Keratinocyte (primary cell): ENCODE data around the gene UCHL5.

Experiments
- EZH2 ChIP-seq: IDR thresholded peaks from one replicate; pipeline ENCODE4 v1.6.1; 2012; ENCODE audit warnings: inconsistent platforms, mild to moderate bottlenecking, low read length, moderate library complexity
- TF ChIP-seq, protein P1 (sequence below), 3 experiments: IDR thresholded peaks in 1 of 3; conservative IDR thresholded peaks in 1 of 3; optimal IDR thresholded peaks in 1 of 3; 2 replicates in 2 of 3; 3 replicates in 1 of 3; pipeline versions ENCODE3 to v1.5.1; 2011; ENCODE audit warnings: low read length in 3 of 3, mild to moderate bottlenecking in 3 of 3, moderate library complexity in 2 of 3, control low read depth in 1 of 3, inconsistent platforms in 1 of 3; ENCODE audit not compliant: insufficient read depth in 2 of 3; ENCODE audit errors: extremely low read depth in 1 of 3

DNA sequence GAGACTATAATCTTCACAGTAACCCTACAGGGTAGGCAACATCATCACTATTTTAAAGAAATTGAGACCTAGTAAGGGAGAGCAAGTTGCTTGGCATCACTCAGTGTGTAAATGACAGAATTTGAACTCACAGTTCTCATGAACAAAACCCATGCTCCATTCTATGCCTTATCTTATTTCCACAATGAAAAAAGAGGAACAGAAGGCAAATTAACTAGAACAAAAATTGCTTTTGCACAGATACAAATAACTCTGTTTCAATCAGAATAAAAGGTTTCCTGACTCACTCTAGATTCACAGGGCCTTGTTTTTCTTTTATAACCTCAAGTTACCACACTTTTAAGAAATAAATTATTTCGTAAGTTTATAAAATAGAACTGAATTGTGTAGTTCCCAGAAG is 90.1 kb downstream of the UCHL5 start:
- TF ChIP-seq, protein P1, sequence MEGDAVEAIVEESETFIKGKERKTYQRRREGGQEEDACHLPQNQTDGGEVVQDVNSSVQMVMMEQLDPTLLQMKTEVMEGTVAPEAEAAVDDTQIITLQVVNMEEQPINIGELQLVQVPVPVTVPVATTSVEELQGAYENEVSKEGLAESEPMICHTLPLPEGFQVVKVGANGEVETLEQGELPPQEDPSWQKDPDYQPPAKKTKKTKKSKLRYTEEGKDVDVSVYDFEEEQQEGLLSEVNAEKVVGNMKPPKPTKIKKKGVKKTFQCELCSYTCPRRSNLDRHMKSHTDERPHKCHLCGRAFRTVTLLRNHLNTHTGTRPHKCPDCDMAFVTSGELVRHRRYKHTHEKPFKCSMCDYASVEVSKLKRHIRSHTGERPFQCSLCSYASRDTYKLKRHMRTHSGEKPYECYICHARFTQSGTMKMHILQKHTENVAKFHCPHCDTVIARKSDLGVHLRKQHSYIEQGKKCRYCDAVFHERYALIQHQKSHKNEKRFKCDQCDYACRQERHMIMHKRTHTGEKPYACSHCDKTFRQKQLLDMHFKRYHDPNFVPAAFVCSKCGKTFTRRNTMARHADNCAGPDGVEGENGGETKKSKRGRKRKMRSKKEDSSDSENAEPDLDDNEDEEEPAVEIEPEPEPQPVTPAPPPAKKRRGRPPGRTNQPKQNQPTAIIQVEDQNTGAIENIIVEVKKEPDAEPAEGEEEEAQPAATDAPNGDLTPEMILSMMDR (optimal IDR thresholded peaks at IDR 0.05 in 1 of 3, IDR thresholded peaks at IDR 0.05 in 1 of 3, conservative IDR thresholded peaks at IDR 0.05 in 1 of 3; ENCODE audit: extremely low read depth in 1 of 3, insufficient read depth in 2 of 3, low read length in 3 of 3) = no peak
- no peak for TF ChIP-seq EZH2
